Measurements from ENCODE around the gene CFAP61. TPM values are rescaled to one million over a fixed set of nuclear protein-coding genes. Genes with fewer than 3 reads are reported as not detected.
"Not testable (repeated sequence)": the region's sequence is repeated elsewhere in the genome, so short reads cannot be mapped to it uniquely, and the experiment has no call there.

Gene CFAP61
- total RNA-seq, 1 donor from 2014 or later, result 73.4 TPM

DNA sequence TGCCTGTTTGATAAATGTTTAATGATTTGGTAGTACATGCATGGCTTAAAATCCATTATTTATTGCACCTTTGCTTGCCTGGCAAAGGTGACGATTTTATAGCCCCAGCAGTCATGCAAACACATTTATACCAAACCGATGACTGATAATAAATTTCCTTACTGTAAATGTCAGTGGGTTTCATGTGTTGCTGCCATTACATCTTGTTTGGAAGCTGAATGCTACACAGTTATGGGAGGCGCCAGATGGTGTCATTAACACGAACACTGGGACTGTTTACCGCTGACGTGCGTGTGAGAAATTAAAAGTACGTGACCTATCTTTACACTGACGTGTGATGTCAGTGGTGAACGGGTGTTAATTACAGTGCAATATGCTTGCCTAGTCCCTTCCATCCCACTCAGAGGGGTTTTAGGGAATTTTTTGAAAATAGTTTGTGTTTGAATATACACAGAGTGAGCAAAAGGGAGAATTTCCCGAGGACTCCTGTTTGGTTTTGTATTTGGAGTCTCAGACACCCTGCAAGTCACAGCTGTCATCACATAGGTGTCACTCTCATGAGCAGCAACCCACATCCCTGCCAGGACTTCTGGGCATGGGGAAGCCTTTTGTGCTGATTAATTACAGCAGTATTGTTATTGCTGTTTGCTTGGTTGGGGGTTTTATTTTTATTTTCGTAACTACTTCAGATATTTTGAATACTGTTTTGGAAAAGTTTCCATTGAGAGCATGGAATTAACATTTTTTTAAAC lies 163.8 kb downstream of the CFAP61 start:
- intact Hi-C loops (cut with DNase I), result loop anchor here (1.0 kb wide), 1 partner anchor 78 kb away; no protein-coding TSS in a partner anchor

DNA sequence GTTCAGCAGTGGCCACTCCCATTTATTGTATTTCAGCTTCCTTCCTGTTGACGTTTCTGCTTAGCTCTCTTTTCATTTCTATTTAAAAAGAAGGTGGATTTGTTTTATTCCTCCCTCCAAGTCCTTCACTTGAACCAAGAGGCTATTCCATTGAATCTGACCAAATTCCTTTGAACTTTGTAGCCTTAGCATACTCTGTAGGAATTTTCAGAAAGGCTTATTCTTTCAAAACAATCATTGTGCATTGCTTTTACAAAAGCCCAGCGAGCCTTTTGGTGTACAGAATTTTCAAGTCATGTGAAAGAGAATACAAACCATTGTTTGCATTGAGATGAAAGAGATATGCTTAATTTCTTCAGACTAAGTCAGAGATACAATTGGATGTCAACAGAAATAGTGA lies 164.6 kb downstream of the CFAP61 start:
- DNase-seq (ENCODE audit: low spot score), result no peak
- intact Hi-C loops (cut with DNase I), result no loop called here

More for the DNA sequence above, 163.8 kb downstream of the CFAP61 start:
- no peak for DNase-seq (ENCODE audit: low spot score)

DNA sequence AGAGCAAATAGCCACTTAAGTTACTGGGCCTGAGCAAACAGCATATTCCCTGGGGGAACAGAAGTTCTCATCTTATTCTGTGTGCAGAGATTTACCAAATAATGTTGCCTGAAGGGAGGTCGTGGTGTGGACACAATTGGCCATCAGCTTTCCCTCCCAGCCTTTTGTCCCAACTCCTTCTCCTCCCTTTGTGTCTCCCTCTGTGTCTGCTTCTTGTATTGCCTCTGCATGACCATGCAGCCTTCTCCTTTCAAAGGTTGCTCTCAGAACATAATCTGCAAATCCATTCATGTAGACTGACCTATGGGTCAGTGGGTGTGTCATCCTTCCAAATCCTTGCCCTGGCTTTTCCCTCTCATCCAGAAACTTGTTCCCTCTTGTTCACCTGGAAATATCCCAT lies 165.3 kb downstream of the CFAP61 start:
- no peak for DNase-seq (ENCODE audit: low spot score)
- intact Hi-C loops (cut with DNase I), result no loop called here

DNA sequence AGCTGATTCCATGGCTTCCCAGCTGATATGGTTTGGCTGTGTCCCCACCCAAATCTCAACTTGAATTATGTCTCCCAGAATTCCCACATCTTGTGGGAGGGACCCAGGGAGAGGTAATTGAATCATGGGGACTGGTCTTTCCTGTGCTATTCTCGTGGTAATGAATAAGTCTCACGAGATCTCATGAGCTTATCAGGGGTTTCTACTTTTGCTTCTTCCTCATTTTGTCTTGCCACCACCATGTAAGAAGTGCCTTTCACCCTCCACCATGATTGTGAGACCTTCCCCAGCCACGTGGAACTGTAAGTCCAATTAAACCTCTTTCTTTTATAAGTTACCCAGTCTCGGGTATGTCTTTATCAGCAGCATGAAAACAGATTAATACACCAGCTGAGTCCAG lies 165.8 kb downstream of the CFAP61 start:
- DNase-seq (ENCODE audit: low spot score); intact Hi-C loops (cut with DNase I): not testable (repeated sequence)

DNA sequence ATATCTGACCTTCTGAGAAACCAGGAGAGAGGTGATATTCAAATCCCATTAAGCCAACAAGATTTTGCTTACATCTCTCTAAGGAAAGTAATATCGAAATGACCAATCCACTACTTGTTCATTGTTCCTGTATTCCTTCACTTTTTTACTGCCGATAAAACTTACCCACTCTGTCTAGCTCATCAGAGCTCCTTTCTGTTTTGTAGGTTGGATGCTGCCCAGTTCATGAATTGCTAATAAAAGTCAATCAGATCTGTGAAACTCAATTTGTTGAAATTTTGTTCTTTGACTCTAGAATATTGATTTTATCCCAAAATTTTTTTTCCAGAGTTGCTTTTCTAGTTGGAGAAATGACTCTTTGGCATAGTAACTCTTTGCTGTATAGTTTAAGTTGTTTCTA lies 166.7 kb downstream of the CFAP61 start:
- DNase-seq (ENCODE audit: low spot score), result no peak
- intact Hi-C loops (cut with DNase I), result no loop called here

DNA sequence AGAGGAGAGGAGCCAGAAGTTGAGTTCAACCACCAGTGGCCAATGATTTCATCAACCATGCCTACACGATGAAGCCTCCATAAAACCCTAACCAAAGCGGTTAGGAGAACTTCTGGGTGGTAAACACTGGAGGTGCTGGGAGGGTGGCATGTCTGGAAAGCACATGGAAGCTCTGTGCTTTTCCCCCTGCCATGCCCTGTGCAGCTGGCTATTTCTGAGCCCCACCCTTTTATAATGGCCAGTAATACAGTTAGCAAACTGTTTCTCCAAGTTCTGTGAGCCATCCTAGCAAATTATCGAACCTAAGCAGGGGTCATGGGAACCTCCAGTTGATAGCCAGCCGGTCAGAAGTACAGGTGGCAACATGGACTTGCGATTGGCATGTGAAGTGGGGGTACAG lies 167.8 kb downstream of the CFAP61 start:
- no peak for DNase-seq (ENCODE audit: low spot score)
- intact Hi-C loops (cut with DNase I), result no loop called here

DNA sequence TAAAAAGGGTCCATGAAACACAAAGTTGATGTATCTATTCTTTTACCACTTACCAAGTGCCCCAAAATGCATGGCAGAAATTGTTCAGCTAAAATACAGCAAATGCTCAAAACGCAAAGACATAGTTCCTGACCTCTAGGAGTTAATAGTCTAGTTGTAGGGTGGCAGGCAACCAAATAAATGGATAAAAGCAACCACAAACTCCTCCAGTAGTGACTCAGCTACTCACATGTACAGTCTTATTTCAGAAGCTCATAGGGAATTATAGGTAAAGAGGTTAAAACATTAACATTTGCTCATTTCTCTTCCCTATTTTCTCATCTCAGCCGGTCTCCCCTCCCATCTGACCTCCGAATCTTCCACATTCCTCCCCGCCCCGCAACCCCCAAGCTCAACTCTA lies 171.6 kb downstream of the CFAP61 start:
- no peak for DNase-seq (ENCODE audit: low spot score)
- intact Hi-C loops (cut with DNase I), result no loop called here

DNA sequence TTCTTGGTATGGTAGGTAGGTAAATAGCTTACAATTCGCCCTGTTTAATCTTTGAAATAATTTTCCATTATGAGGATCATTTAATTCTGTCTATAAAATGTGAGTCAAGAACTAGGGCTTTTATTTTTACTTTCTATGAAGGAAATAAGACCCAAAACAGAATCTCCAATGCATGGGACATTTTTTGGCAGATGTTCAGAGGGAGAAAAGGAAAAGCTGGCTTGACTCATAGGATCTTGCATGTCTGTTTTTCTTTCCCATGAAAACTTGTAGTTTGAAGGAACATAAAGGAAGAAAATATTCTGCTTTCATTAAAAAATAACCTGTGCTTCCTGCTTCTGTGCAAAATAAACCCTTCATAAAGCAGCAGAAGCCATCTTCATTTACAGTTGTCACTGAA lies 172.5 kb downstream of the CFAP61 start:
- intact Hi-C loops (cut with DNase I), result no loop called here
- no peak for DNase-seq (ENCODE audit: low spot score)

DNA sequence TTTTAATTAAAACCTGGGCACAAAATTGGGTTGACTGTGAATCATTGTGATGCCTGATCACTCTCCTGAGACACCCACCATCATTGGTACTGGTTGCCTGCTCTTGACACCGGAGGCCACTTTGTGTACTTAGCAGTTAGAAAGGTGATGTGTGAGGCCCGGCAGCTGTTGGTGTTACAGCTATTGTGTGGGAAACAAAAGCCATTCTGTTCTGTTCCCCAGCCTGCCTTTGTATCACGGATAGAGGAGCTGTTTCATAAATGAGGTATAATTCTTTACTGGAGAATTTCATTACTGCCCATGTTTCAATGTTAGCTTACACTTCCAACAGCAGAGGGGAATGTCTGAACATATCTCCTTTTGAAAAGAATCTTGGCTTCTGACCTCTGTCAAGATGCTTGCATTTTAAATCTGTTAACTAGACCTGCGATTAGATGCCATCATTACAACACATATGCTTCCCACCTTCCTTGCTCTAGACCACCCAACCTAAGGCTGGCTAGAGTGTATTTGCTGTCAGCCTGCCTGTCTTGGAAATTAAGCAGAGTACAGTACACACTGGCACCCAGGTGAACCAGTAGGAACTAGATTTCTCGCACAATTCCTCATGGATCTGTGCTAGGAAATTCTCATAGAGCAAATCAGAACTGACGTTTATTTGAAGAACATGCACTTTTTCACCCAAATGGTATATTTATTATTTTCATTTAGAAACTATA lies 173.2 kb downstream of the CFAP61 start:
- no peak for DNase-seq (ENCODE audit: low spot score)
- intact Hi-C loops (cut with DNase I), result no loop called here

DNA sequence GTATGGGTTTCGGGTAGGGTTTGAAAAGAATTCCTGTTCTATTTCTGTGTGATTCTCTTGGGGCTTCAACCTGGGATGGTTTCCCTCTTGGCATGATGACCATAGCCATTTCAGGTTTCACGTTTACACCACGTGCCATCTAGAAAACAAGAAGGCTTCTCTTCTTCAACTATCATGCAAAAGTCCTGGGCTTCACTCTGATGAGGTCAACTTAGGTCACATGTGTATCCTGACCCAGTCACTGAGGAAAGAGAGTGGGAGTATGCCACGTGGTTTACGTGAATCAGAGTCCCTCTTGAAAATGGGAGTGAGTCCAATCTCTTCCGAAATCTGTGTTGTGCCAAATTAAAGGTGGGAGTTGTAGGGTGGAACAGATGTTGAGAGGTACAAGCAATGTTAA lies 174.2 kb downstream of the CFAP61 start:
- no peak for DNase-seq (ENCODE audit: low spot score)
- intact Hi-C loops (cut with DNase I), result no loop called here

DNA sequence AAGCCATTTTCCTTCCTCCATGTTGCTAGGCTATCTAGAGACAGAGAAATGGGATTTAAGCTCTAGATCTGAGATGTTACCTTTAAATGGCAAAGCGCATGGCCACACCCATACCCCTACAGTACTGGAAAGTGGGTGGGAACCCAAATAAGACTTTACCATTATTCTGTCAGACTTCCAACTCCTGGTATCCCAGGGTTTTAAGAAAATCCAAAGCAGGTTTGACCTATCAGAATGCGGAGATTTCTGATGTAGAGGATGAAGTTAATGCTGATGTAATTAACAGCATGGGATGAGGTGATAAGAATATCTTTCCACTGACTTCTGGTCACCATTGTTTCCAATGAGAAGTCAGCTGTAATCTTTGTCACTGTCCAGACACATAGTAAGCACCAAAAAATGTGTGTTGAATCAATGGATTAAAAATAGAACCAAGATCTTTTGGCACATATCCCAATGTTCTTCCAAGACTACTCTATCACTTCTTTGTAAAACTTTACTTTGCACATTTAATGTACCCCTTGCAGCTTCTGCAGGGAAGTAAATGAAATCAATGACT lies 174.8 kb downstream of the CFAP61 start:
- no peak for DNase-seq (ENCODE audit: low spot score)
- intact Hi-C loops (cut with DNase I), result no loop called here

DNA sequence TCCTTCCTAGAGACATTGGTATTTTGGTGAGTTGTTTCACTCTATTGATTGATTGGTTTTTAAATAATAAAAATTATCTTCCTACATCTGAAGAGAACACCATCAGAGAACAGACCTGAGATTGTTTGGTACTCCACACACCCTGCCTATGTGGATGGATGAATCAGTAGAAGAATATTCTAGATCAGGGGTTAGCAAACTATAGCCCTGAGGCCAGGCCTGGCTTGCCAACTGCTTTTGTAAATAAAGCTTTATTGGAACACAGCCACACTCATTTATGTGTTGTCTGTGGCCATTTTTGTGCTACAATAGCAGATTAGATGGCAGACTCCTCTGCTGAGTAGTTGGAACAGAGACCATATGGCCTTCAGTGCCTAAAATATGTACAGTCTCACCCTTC lies 176.0 kb downstream of the CFAP61 start:
- intact Hi-C loops (cut with DNase I), result no loop called here
- DNase-seq (ENCODE audit: low spot score), result no peak

DNA sequence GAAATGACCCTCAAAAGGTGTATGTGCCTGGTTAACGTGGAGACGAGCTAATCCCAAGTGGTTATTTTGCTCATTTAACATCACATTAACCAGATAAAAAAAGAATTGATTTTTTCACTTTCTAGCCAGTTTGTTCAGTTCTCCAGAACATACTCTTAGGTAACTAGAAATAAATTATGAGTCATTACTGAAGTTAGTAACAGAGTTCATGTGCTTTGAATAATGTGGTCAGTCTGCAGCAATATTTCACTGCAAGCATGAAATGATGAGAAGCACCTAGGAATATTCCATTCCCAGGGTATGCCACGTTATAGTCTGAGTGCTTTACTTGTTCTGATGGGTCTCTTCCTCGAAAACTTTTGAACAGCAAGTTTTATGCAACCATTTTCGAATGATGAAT lies 177.3 kb downstream of the CFAP61 start:
- intact Hi-C loops (cut with DNase I), result no loop called here
- DNase-seq (ENCODE audit: low spot score), result no peak

DNA sequence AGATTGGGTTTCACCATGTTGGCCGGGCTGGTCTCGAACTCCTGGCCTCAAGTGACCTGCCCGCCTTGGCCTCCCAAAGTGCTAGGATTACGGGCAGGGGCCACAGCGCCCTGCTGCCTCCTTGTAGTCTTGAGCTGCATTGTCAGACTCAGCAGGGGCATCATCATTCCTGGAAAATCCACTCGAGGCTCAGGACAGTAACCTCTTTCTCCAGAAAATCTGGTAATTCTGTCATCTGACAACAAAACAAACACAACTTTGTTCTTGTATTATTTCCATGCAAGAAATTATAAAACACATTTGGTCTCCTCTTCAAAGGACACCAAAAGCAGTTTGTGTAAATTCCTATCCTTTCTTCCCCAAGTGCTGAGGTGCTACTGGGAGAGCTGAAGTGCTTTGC lies 178.4 kb downstream of the CFAP61 start:
- no peak for DNase-seq (ENCODE audit: low spot score)
- intact Hi-C loops (cut with DNase I), result no loop called here

DNA sequence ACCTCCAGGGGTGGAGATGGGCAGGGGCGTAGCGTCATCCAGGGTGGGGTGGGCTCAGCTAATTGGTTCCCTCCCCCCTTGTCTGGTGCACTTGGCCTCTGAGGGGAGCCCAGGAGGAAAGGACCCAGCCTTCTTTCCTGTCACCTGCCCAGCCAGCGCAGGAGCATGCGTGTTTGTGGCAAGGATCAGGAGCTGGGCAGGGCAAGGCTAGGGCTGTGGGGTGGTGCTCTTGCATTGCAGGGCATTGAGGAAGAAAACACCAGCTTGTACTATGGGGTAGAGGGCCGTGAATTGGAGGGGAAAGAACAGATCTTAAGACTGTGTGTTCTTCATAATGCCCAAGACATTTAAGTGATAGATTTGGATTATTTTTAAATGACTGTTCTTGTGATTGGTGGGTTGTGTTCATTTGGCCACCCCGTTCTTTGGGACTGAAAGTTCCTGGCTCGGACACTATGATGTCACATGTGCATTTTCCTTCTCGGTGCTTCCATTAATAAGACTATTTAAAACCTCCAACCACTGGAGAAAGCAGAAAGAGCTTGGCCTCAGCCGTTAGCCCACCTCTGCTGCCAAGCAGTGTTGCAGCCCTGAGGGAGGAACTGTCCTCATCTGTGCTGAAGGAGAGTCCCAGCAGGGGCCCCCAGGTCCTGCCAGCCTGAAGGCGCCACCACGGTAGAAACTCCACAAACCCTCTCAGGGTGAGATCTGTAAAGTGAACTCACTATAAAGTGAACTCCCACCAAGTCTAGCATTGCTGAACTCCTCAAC lies 179.4 kb downstream of the CFAP61 start:
- DNase-seq (ENCODE audit: low spot score), result no peak
- intact Hi-C loops (cut with DNase I), result no loop called here

DNA sequence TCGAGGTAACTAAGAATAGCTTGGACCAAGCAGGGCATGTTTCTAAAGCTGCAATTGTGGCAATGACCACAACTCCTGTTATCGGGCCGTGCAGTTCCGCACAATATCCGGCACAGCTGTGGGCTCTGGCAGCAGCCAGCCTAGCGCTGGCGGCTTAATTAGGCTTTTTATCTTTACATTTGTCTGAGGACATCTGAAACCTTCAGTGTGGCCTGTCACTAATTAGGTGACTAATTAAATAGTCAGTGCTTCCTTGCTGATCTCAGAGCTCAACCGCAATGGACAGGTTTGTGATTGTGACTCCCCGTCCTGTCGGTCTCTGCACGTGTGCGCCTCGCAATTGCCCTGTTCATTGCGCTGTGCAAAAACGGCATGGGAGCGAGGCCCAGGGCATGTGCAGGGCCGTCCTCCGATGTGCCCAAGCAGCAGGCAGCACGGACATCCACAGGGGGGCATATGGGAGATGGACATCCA lies 180.7 kb downstream of the CFAP61 start:
- intact Hi-C loops (cut with DNase I), result no loop called here
- no peak for DNase-seq (ENCODE audit: low spot score)

DNA sequence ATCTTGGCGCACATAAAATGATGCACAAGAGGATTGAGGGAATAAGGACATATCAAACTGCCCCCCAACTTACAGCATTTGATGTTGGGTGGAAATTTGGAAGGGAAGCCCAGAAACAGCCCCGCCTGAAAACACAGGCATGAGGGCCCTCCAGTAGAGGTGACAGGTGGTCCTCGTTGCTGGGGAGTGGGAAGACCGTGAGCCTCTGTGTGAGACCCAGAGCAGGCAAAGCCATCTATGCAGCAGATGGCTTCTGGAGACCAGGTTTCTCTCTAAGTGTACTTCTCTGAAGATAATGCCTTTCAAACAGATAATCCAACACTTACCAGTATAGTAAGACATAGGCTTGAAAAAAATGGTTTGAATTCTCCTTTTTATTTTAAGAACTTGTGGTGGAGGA lies 183.3 kb downstream of the CFAP61 start:
- intact Hi-C loops (cut with DNase I), result no loop called here
- DNase-seq (ENCODE audit: low spot score), result no peak

DNA sequence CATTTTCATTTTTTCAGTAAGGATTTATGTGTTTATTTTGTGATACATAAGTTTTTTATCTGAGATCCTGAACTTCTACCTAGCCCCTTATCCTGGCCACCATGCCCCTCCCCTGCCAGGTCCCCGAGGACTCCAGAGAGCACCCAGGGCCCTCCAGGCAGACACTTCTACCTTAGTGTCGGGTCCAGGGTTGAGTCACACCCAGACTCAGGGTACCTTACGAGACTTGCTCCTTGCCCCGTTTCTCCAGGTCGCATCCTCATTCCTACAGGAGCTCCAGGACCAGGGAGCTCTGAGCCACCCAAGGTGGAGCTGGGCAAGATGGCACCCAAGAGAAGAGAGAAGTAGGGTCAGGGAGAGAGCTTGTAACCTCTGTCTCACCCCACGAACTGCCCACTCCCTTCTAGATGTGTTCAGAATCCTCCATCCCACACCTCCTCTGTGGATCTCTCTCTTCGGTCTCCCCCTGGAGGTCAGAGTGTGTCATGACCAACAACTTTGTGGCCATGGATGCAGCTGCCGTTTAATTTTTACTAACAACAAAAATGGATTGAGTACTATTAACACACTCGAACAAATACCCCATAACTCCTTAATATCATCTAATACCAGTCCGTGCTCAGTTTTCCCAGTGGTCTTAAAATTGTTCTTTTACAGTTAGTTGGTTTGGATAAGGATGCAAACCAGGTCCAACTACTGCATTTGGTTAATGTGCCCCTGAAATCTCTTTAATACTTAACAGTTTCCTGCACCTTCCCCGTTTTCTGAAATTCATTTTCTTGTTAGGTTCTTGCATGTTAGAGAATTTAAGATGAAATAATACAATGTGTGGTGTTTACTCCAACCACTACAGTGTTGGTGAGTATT lies 185.0 kb downstream of the CFAP61 start:
- no peak for DNase-seq (ENCODE audit: low spot score)
- intact Hi-C loops (cut with DNase I), result loop anchor here (1.0 kb wide), 1 partner anchor 153 kb away; no protein-coding TSS in a partner anchor

DNA sequence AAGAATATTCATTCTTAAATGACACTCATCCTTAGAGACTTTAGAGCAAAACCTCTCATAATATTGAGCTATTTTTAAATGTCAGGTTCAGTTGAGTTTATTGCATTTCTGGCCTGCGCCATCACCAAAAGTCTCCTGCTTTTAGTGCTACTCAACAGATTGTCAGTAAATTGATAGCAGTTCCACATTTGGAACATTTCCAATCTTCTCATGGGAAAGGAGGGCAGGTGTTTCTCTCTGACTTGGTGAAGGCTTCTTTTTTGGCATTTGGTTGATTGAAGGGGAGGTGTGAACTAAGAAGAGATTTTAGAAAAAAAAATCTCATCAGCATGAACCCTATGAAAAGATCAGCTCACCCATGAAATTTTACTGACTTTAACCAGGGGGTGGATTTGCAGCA lies 189.6 kb downstream of the CFAP61 start:
- no peak for DNase-seq (ENCODE audit: low spot score)
- intact Hi-C loops (cut with DNase I), result no loop called here
